Measurements from ENCODE around the gene SLC6A12.

- TF ChIP-seq, protein P1, sequence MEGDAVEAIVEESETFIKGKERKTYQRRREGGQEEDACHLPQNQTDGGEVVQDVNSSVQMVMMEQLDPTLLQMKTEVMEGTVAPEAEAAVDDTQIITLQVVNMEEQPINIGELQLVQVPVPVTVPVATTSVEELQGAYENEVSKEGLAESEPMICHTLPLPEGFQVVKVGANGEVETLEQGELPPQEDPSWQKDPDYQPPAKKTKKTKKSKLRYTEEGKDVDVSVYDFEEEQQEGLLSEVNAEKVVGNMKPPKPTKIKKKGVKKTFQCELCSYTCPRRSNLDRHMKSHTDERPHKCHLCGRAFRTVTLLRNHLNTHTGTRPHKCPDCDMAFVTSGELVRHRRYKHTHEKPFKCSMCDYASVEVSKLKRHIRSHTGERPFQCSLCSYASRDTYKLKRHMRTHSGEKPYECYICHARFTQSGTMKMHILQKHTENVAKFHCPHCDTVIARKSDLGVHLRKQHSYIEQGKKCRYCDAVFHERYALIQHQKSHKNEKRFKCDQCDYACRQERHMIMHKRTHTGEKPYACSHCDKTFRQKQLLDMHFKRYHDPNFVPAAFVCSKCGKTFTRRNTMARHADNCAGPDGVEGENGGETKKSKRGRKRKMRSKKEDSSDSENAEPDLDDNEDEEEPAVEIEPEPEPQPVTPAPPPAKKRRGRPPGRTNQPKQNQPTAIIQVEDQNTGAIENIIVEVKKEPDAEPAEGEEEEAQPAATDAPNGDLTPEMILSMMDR (IDR thresholded peaks at IDR 0.05): no peak
- TF ChIP-seq ZFX (IDR thresholded peaks at IDR 0.05; ENCODE audit: borderline replicate concordance): no peak
Observed at GRCh38 chr12:214003-214741, at the start of gene SLC6A12.

Measured in 22Rv1 (cell line).